Measurements from ENCODE around the gene GSTK1.

The GSTK1 gene

DNA sequence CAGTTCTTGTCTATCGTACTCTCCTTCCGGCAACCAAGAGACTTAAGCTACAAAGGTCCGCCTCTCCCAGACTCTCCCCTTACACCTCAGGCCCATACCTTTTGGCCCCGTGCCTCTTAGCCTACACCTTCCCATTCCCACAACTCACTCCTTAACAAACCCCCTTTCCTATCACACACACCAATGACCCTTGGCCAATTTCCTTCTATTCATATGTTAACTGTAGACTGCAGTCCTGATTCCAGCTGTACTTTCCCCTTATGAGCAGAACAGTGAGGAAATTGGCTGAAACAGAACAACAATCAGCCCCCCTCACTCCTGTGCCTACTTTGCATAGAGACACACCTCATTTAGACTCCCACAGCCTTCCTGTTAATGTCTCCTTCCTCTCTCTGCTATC is 20.1 kb downstream of the GSTK1 start:
- no peak overlapping the region for H3K4me3 ChIP-seq (ENCODE audit: insufficient read length, low read depth)
- no peak overlapping the region for H3K9ac ChIP-seq (ENCODE audit: insufficient read length, low read depth)
- no peak for TF ChIP-seq YY1 (IDR thresholded peaks at IDR 0.05; ENCODE audit: insufficient read depth, insufficient read length)
- H3K36me3 ChIP-seq (ENCODE audit: insufficient read depth, insufficient read length, low read length): no peaks in the 10 kb centered on the region
- peak; percentile 39 for DNase-seq (ENCODE audit: low read depth, low spot score)
- peaks cover 4% of the 10 kb centered on the region for H3K4me1 ChIP-seq (ENCODE audit: insufficient read depth, insufficient read length)
- H3K9me3 ChIP-seq (ENCODE audit: insufficient read depth, low read length): peaks cover 19% of the 10 kb centered on the region
- peaks cover 5% of the 10 kb centered on the region for H3K27me3 ChIP-seq (ENCODE audit: insufficient read depth, insufficient read length)

DNA sequence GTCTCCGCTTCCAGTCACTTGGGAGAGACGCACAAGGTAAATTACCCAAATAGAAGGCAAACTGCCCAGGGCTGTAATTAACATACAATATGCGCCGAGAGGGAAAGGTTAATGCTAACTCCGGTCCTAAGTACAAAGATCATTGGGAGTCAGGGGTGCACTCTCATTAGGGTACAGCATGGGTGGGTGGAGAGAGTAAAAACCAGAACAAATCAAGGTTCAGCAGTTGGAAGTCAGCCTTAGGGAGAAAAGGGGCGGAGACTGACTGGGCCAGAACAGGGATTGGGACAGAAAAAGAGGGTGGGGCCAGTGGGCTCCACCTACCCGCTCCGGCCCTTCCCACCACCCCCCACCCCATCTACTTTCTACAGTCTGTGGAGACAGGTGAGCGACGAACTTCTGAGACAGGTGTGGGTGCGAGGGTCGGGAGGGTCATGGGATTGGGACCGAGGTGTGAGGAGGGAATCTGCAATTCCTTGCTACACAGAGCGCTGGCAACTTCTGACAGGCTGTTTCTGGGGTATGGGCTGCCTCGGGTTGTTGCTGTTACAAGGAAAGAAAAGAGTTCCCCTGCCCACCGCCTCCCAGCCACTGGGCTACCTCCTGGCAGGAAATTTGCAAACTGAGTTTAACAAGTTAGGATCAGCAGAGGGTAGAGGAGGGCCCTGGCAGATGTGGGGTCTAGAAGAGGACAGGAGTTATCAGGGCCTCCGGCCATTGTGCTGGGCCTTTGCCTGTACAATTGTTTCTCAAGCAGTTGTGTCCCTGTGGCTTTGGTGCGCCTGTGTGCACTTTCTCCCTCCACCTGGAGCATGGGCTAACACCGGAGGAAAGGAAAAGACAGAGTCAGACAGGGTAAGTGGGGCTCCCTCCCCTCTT is 21.6 kb downstream of the GSTK1 start, which contains the start of gene TMEM139:
Gene TMEM139 (plus strand): TSS at position 368 of the 879 bp plus-strand sequence. CDS start 1,000 bp downstream, outside the sequence.
- Histone ChIP-seq H3K4me3 (ENCODE audit: insufficient read length, low read depth) (no peak within 1 kb of the TSS), H3K4me1 (ENCODE audit: insufficient read depth, insufficient read length) (peaks cover 4% of the 10 kb centered on the region), H3K27me3 (ENCODE audit: insufficient read depth, insufficient read length) (peaks cover 5% of the 10 kb centered on the region), H3K9me3 (ENCODE audit: insufficient read depth, low read length) (peaks cover 19% of the 10 kb centered on the region), H3K36me3 (ENCODE audit: insufficient read depth, insufficient read length, low read length) (peaks cover 6% of the 10 kb centered on the region), H3K9ac (ENCODE audit: insufficient read length, low read depth) (no peak within 1 kb of the TSS)
- no peak for DNase-seq (ENCODE audit: low read depth, low spot score)
- no peak for TF ChIP-seq ZNF274 (IDR thresholded peaks at IDR 0.05; ENCODE audit: low read depth, low read length)
- TF ChIP-seq SUZ12 (IDR thresholded peaks at IDR 0.05; ENCODE audit: extremely low read depth, insufficient read depth, insufficient read length): no peak
- TF ChIP-seq YY1 (IDR thresholded peaks at IDR 0.05; ENCODE audit: insufficient read depth, insufficient read length): no peak

DNA sequence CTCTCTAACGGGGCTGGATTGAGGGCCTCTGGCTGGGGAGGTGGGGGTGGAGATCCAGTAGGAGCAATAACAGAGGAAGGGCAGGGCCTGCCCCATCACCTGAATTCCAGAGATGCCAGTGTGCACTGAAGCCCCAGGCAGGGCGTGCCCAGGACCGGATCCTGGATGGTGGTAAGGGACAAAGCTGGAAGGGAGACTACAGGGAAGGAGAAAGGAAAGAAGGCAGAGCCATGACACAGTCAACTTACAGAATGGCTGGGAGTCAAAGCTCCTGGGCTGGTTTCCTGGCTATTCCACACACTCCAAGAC is 22.2 kb downstream of the GSTK1 start:
- peaks cover 8% of the 10 kb centered on the region for H3K36me3 ChIP-seq (ENCODE audit: insufficient read depth, insufficient read length, low read length)
- peaks cover 19% of the 10 kb centered on the region for H3K9me3 ChIP-seq (ENCODE audit: insufficient read depth, low read length)
- peaks cover 5% of the 10 kb centered on the region for H3K27me3 ChIP-seq (ENCODE audit: insufficient read depth, insufficient read length)
- peaks cover 5% of the 10 kb centered on the region for H3K4me1 ChIP-seq (ENCODE audit: insufficient read depth, insufficient read length)
- no peak overlapping the region for H3K4me3 ChIP-seq (ENCODE audit: insufficient read length, low read depth)
- TF ChIP-seq SUZ12 (IDR thresholded peaks at IDR 0.05; ENCODE audit: extremely low read depth, insufficient read depth, insufficient read length) (no peak), ZNF274 (IDR thresholded peaks at IDR 0.05; ENCODE audit: low read depth, low read length) (no peak), YY1 (IDR thresholded peaks at IDR 0.05; ENCODE audit: insufficient read depth, insufficient read length) (no peak)
- no peak overlapping the region for H3K9ac ChIP-seq (ENCODE audit: insufficient read length, low read depth)
- DNase-seq (ENCODE audit: low read depth, low spot score): no peak

DNA sequence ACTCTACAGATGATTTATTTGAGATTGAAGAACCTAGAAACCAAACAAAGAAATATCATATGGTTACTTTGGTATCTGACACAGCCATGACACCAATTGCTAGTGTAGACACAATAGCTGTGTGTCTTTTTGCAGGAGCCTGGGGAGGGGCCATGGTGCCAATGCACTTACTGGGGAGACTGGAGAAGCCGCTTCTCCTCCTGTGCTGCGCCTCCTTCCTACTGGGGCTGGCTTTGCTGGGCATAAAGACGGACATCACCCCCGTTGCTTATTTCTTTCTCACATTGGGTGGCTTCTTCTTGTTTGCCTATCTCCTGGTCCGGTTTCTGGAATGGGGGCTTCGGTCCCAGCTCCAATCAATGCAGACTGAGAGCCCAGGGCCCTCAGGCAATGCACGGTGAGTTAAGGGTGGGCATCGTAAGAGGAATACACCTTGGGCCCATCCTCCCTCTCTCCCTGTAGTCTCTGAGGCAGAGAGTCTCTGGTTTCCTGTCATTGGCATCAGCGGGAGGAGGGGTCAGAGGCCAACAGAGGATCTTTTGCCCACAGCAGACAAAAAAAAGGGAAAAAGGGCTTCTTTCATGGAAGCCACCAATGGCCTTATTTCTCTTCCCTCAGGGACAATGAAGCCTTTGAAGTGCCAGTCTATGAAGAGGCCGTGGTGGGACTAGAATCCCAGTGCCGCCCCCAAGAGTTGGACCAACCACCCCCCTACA is 22.7 kb downstream of the GSTK1 start:
- H3K4me3 ChIP-seq (ENCODE audit: insufficient read length, low read depth): no peak overlapping the region
- peaks cover 5% of the 10 kb centered on the region for H3K27me3 ChIP-seq (ENCODE audit: insufficient read depth, insufficient read length)
- TF ChIP-seq YY1 (IDR thresholded peaks at IDR 0.05; ENCODE audit: insufficient read depth, insufficient read length) (no peak), SUZ12 (IDR thresholded peaks at IDR 0.05; ENCODE audit: extremely low read depth, insufficient read depth, insufficient read length) (no peak), ZNF274 (IDR thresholded peaks at IDR 0.05; ENCODE audit: low read depth, low read length) (no peak)
- H3K9me3 ChIP-seq (ENCODE audit: insufficient read depth, low read length): peaks cover 19% of the 10 kb centered on the region
- no peak overlapping the region for H3K9ac ChIP-seq (ENCODE audit: insufficient read length, low read depth)
- H3K4me1 ChIP-seq (ENCODE audit: insufficient read depth, insufficient read length): peaks cover 8% of the 10 kb centered on the region
- peaks cover 13% of the 10 kb centered on the region for H3K36me3 ChIP-seq (ENCODE audit: insufficient read depth, insufficient read length, low read length)
- no peak for DNase-seq (ENCODE audit: low read depth, low spot score)

DNA sequence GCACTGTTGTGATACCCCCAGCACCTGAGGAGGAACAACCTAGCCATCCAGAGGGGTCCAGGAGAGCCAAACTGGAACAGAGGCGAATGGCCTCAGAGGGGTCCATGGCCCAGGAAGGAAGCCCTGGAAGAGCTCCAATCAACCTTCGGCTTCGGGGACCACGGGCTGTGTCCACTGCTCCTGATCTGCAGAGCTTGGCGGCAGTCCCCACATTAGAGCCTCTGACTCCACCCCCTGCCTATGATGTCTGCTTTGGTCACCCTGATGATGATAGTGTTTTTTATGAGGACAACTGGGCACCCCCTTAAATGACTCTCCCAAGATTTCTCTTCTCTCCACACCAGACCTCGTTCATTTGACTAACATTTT is 23.3 kb downstream of the GSTK1 start:
- peaks cover 5% of the 10 kb centered on the region for H3K27me3 ChIP-seq (ENCODE audit: insufficient read depth, insufficient read length)
- no peak overlapping the region for H3K4me3 ChIP-seq (ENCODE audit: insufficient read length, low read depth)
- no peak overlapping the region for H3K9ac ChIP-seq (ENCODE audit: insufficient read length, low read depth)
- peaks cover 18% of the 10 kb centered on the region for H3K36me3 ChIP-seq (ENCODE audit: insufficient read depth, insufficient read length, low read length)
- H3K9me3 ChIP-seq (ENCODE audit: insufficient read depth, low read length): peaks cover 19% of the 10 kb centered on the region
- no peak for DNase-seq (ENCODE audit: low read depth, low spot score)
- peaks cover 8% of the 10 kb centered on the region for H3K4me1 ChIP-seq (ENCODE audit: insufficient read depth, insufficient read length)
- TF ChIP-seq ZNF274 (IDR thresholded peaks at IDR 0.05; ENCODE audit: low read depth, low read length) (no peak), YY1 (IDR thresholded peaks at IDR 0.05; ENCODE audit: insufficient read depth, insufficient read length) (no peak), SUZ12 (IDR thresholded peaks at IDR 0.05; ENCODE audit: extremely low read depth, insufficient read depth, insufficient read length) (no peak)

DNA sequence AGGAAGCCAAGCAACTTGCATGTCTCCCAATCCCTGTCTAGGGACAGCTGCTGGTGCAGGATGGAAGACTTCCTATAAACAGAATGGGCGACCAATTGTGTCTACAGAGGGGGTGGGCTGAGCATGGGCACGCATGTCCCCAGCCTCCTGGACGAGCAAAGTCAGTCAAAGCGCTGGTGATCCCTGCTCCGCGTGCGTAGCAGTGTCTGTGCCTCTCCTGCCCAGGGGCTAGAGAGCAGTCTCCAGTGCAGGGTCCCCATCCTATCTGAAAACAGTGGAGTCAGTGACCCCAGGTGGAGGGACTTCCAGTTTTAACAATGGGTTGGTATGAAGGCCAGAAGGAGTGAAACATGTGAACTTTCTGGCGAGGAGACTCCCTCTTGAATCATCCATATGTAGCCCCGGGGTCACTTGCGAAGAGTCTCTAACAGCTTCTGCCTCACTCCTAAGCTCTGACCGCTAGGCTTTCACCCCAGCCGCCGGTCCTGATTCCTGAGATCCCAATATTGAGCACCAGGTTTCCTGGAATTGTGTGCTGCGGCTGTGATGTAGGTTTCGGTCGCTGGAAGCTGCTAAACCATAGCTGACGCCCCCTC is 24.2 kb downstream of the GSTK1 start:
- peaks cover 19% of the 10 kb centered on the region for H3K9me3 ChIP-seq (ENCODE audit: insufficient read depth, low read length)
- H3K4me3 ChIP-seq (ENCODE audit: insufficient read length, low read depth): no peak overlapping the region
- peaks cover 8% of the 10 kb centered on the region for H3K4me1 ChIP-seq (ENCODE audit: insufficient read depth, insufficient read length)

More for the DNA sequence above, 24.2 kb downstream of the GSTK1 start:
- peaks cover 26% of the 10 kb centered on the region for H3K36me3 ChIP-seq (ENCODE audit: insufficient read depth, insufficient read length, low read length)
- peaks cover 5% of the 10 kb centered on the region for H3K27me3 ChIP-seq (ENCODE audit: insufficient read depth, insufficient read length)
- TF ChIP-seq YY1 (IDR thresholded peaks at IDR 0.05; ENCODE audit: insufficient read depth, insufficient read length) (no peak), SUZ12 (IDR thresholded peaks at IDR 0.05; ENCODE audit: extremely low read depth, insufficient read depth, insufficient read length) (no peak), ZNF274 (IDR thresholded peaks at IDR 0.05; ENCODE audit: low read depth, low read length) (no peak)
- H3K9ac ChIP-seq (ENCODE audit: insufficient read length, low read depth): no peak overlapping the region
- DNase-seq (ENCODE audit: low read depth, low spot score): no peak
